ENCODE measurements around the gene OR6S1. TPM values are rescaled to one million over a fixed set of nuclear protein-coding genes. Genes with fewer than 3 reads are reported as not detected.
A peak's percentile ranks its signal among the peaks of the same experiment; 100 is the strongest.

Gene OR6S1
- total and polyA plus RNA-seq, 11 donors: not detected

DNA sequence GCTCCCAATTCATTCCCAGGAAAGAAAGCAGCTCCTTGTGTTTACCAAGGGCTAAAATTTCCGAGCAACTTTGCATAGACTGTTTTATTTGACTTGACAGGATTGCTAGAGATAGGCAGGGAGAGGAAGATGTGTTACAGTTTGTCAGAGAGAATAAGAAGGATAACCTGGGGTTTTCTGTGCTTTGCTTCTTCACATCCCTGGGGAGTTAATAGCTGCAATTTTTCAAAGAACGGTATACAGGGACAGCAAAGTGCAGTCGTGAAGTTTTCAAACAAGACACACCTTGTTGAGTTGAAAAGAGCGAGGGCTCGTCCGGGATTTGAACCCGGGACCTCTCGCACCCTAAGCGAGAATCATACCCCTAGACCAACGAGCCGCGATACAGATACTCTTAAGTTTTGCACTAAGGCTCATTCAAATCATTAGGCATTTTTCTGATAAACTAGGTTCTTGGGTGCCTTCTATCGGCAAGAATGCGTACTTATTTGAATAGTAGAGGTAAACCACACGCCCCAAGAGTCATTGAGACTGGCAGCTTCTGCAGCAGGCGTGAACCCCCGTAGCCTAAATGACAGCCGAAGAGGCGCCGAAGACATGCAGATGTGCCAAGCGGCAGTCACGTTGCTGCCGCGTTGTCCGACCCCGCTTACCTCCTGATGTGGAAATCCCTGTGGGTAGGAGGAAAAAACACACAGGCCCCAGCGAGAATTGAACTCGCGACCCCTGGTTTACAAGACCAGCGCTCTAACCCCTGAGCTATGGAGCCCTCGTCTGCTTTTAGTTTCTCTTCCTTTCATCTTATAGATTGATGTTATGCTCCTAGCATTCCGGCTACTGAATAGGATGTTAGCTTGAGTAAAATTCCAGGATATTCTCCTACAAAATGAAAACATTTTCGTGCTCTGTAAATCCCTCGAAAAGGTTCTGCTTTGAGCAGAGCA is 28.1 kb downstream of the OR6S1 start:
- WGBS, 4 donors: 1% methylated on average over 33 to 34 of the region's 34 CpGs
- H3K4me1 ChIP-seq: peaks cover 0 to 60% (median 7%) of the 10 kb centered on the region in 12 donors
- peak; percentile 67 to 84 (median 81) for DNase-seq
- H3K36me3 ChIP-seq: no peaks in the 10 kb centered on the region
- ATAC-seq: peak; percentile 79 to 89 (median 85)
- TF ChIP-seq CTCF (IDR thresholded peaks at IDR 0.05) (peak; percentile 38 to 86 (median 74)), POLR2A (IDR thresholded peaks at IDR 0.05) (no peak)
- H3K27ac ChIP-seq: peak overlapping the region in 10 of 12 donors; percentile 21 to 82 (median 59)
- H3K27me3 ChIP-seq: peaks cover 0 to 3% (median 0%) of the 10 kb centered on the region in 9 donors
- H3K9me3 ChIP-seq: no peaks in the 10 kb centered on the region
- intact Hi-C loops (cut with DNase I): loop anchor here (1.0 to 10.0 kb wide), 16 partner anchors 12 to 481 kb away; partner anchors contain the start of genes APEX1 (in 2 of the 10), CCNB1IP1 (in 2 of the 10), RNASE4 (in 2 of the 10) and ZNF219 (in 2 of the 10)
- peak overlapping the region; percentile 15 to 74 (median 58) for H3K4me3 ChIP-seq

DNA sequence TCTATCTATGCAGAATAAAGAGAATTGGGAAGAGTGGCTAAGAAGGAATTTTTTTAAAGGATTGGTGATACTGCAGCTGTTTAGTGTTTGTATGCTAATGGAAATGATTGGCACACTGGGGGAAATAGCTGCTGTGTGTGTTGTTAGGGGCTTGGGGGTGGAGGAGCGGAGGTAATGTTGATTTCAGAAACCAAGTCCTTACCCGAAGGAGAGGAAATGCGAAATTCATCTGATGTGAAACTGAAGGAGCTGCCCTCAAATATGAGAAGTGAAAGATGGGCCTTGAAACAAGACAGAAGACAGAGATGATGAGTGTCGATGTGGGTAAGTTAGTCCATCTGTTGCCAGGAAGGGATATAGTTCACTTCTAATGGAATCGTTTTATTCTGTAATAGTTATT is 29.1 kb downstream of the OR6S1 start:
- no peaks in the 10 kb centered on the region for H3K36me3 ChIP-seq
- no peak overlapping the region for H3K4me3 ChIP-seq
- no peak for DNase-seq
- peaks cover 0 to 50% (median 7%) of the 10 kb centered on the region in 12 donors for H3K4me1 ChIP-seq
- H3K9me3 ChIP-seq: no peaks in the 10 kb centered on the region
- WGBS, 4 donors: 44 to 58% (median 54%) methylated on average over 5 of the region's 5 CpGs
- peak overlapping the region in 2 of 12 donors; percentile 61 to 82 for H3K27ac ChIP-seq
- no peak for TF ChIP-seq CTCF (IDR thresholded peaks at IDR 0.05)
- no peak for TF ChIP-seq POLR2A (IDR thresholded peaks at IDR 0.05)
- peaks cover 0 to 3% (median 0%) of the 10 kb centered on the region in 9 donors for H3K27me3 ChIP-seq
- intact Hi-C loops (cut with DNase I): loop anchor here (2.0 to 10.0 kb wide), 14 partner anchors 68 to 482 kb away; partner anchors contain the start of genes APEX1 (in 2 of the 10), CCNB1IP1 (in 2 of the 10), RNASE4 (in 2 of the 10) and ZNF219 (in 2 of the 10)
- ATAC-seq: no peak

DNA sequence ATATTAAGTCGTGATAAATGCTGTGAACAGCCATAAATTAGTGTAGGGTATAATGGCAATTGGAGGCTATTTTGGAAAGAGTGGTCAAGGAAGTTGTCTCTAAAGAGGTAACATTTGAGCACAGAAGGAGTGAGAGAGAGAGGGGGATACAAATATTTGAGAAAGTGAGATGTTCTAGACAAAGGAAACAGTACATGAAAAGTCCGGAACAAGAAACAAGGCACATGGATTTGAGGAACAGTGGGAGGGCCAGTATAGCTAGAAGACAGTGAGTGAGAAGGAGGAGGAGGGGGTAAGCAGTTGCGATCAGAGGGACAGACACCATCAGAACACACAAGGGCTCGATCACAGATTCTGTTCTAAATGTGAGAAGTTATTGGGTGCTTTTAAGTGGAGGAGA is 30.2 kb downstream of the OR6S1 start:
- peaks cover 0 to 3% (median 0%) of the 10 kb centered on the region in 9 donors for H3K27me3 ChIP-seq
- no peaks in the 10 kb centered on the region for H3K36me3 ChIP-seq
- ATAC-seq: no peak
- H3K4me1 ChIP-seq: peaks cover 0 to 49% (median 7%) of the 10 kb centered on the region in 12 donors
- no peak overlapping the region for H3K4me3 ChIP-seq
- intact Hi-C loops (cut with DNase I): loop anchor here in 9 of 10 donors (2.0 to 10.0 kb wide), 13 partner anchors 71 to 484 kb away; partner anchors contain the start of genes APEX1 (in 2 of the 9), RNASE4 (in 2 of the 9), ZNF219 (in 2 of the 9) and ANG (in 1 of the 9)
- 53 to 62% (median 59%) methylated on average over 4 of the region's 4 CpGs for WGBS, 4 donors
- no peak for TF ChIP-seq POLR2A (IDR thresholded peaks at IDR 0.05)
- no peak for TF ChIP-seq CTCF (IDR thresholded peaks at IDR 0.05)
- no peaks in the 10 kb centered on the region for H3K9me3 ChIP-seq
- DNase-seq: no peak
- H3K27ac ChIP-seq: peak overlapping the region in 1 of 12 donors; percentile 14

All from heart left ventricle (tissue), 16 donors.